ENCODE results near the gene SPACA4. TPM values are rescaled to one million over a fixed set of nuclear protein-coding genes. Genes with fewer than 3 reads are reported as not detected.

The SPACA4 gene
- total and polyA plus RNA-seq, 9 of the 15 experiments (the other 6 are each of a cell fraction or from before 2014, with no cell fraction given), result not detected

DNA sequence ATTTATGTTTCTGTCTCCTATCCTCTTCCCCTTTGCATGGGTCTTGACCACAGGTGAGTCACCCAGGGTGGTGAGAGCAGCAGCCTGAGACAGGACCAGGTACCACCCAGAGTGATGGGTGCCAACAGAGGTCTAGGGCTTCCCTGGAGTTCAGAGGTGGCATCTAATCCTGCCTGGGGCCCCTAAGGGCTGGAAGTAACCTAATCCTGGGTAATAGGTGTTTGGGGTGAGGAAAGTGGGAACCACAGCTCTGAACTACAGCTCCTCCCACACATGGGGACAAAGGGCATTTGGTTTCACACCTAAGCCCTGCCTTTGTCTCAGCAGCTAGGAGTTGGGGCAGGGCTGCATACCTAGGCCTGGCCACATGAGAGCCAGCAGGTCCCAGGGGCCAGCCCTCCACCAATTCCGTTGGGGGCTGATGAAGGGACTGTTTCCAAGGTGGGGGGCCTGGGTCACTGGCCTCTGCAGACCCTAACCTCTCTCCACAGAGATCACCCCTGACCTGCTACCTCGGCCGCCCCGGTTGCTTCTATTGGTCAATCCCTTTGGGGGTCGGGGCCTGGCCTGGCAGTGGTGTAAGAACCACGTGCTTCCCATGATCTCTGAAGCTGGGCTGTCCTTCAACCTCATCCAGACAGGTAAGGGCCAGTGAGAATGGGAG, 20.8 kb downstream of the SPACA4 start (continued):
- TF ChIP-seq, protein P1, sequence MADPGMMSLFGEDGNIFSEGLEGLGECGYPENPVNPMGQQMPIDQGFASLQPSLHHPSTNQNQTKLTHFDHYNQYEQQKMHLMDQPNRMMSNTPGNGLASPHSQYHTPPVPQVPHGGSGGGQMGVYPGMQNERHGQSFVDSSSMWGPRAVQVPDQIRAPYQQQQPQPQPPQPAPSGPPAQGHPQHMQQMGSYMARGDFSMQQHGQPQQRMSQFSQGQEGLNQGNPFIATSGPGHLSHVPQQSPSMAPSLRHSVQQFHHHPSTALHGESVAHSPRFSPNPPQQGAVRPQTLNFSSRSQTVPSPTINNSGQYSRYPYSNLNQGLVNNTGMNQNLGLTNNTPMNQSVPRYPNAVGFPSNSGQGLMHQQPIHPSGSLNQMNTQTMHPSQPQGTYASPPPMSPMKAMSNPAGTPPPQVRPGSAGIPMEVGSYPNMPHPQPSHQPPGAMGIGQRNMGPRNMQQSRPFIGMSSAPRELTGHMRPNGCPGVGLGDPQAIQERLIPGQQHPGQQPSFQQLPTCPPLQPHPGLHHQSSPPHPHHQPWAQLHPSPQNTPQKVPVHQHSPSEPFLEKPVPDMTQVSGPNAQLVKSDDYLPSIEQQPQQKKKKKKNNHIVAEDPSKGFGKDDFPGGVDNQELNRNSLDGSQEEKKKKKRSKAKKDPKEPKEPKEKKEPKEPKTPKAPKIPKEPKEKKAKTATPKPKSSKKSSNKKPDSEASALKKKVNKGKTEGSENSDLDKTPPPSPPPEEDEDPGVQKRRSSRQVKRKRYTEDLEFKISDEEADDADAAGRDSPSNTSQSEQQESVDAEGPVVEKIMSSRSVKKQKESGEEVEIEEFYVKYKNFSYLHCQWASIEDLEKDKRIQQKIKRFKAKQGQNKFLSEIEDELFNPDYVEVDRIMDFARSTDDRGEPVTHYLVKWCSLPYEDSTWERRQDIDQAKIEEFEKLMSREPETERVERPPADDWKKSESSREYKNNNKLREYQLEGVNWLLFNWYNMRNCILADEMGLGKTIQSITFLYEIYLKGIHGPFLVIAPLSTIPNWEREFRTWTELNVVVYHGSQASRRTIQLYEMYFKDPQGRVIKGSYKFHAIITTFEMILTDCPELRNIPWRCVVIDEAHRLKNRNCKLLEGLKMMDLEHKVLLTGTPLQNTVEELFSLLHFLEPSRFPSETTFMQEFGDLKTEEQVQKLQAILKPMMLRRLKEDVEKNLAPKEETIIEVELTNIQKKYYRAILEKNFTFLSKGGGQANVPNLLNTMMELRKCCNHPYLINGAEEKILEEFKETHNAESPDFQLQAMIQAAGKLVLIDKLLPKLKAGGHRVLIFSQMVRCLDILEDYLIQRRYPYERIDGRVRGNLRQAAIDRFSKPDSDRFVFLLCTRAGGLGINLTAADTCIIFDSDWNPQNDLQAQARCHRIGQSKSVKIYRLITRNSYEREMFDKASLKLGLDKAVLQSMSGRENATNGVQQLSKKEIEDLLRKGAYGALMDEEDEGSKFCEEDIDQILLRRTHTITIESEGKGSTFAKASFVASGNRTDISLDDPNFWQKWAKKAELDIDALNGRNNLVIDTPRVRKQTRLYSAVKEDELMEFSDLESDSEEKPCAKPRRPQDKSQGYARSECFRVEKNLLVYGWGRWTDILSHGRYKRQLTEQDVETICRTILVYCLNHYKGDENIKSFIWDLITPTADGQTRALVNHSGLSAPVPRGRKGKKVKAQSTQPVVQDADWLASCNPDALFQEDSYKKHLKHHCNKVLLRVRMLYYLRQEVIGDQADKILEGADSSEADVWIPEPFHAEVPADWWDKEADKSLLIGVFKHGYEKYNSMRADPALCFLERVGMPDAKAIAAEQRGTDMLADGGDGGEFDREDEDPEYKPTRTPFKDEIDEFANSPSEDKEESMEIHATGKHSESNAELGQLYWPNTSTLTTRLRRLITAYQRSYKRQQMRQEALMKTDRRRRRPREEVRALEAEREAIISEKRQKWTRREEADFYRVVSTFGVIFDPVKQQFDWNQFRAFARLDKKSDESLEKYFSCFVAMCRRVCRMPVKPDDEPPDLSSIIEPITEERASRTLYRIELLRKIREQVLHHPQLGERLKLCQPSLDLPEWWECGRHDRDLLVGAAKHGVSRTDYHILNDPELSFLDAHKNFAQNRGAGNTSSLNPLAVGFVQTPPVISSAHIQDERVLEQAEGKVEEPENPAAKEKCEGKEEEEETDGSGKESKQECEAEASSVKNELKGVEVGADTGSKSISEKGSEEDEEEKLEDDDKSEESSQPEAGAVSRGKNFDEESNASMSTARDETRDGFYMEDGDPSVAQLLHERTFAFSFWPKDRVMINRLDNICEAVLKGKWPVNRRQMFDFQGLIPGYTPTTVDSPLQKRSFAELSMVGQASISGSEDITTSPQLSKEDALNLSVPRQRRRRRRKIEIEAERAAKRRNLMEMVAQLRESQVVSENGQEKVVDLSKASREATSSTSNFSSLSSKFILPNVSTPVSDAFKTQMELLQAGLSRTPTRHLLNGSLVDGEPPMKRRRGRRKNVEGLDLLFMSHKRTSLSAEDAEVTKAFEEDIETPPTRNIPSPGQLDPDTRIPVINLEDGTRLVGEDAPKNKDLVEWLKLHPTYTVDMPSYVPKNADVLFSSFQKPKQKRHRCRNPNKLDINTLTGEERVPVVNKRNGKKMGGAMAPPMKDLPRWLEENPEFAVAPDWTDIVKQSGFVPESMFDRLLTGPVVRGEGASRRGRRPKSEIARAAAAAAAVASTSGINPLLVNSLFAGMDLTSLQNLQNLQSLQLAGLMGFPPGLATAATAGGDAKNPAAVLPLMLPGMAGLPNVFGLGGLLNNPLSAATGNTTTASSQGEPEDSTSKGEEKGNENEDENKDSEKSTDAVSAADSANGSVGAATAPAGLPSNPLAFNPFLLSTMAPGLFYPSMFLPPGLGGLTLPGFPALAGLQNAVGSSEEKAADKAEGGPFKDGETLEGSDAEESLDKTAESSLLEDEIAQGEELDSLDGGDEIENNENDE (IDR thresholded peaks at IDR 0.05; ENCODE audit: low read depth, low read length), result no peak
- TF ChIP-seq, protein P2, sequence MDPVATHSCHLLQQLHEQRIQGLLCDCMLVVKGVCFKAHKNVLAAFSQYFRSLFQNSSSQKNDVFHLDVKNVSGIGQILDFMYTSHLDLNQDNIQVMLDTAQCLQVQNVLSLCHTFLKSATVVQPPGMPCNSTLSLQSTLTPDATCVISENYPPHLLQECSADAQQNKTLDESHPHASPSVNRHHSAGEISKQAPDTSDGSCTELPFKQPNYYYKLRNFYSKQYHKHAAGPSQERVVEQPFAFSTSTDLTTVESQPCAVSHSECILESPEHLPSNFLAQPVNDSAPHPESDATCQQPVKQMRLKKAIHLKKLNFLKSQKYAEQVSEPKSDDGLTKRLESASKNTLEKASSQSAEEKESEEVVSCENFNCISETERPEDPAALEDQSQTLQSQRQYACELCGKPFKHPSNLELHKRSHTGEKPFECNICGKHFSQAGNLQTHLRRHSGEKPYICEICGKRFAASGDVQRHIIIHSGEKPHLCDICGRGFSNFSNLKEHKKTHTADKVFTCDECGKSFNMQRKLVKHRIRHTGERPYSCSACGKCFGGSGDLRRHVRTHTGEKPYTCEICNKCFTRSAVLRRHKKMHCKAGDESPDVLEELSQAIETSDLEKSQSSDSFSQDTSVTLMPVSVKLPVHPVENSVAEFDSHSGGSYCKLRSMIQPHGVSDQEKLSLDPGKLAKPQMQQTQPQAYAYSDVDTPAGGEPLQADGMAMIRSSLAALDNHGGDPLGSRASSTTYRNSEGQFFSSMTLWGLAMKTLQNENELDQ (CRISPR knock-in tag; IDR thresholded peaks at IDR 0.05; ENCODE audit: borderline replicate concordance), result no peak
- TF ChIP-seq, protein P3, sequence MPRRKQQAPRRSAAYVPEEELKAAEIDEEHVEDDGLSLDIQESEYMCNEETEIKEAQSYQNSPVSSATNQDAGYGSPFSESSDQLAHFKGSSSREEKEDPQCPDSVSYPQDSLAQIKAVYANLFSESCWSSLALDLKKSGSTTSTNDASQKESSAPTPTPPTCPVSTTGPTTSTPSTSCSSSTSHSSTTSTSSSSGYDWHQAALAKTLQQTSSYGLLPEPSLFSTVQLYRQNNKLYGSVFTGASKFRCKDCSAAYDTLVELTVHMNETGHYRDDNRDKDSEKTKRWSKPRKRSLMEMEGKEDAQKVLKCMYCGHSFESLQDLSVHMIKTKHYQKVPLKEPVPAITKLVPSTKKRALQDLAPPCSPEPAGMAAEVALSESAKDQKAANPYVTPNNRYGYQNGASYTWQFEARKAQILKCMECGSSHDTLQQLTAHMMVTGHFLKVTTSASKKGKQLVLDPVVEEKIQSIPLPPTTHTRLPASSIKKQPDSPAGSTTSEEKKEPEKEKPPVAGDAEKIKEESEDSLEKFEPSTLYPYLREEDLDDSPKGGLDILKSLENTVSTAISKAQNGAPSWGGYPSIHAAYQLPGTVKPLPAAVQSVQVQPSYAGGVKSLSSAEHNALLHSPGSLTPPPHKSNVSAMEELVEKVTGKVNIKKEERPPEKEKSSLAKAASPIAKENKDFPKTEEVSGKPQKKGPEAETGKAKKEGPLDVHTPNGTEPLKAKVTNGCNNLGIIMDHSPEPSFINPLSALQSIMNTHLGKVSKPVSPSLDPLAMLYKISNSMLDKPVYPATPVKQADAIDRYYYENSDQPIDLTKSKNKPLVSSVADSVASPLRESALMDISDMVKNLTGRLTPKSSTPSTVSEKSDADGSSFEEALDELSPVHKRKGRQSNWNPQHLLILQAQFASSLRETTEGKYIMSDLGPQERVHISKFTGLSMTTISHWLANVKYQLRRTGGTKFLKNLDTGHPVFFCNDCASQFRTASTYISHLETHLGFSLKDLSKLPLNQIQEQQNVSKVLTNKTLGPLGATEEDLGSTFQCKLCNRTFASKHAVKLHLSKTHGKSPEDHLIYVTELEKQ (CRISPR knock-in tag; IDR thresholded peaks at IDR 0.05), result no peak
- no peak for TF ChIP-seq SMARCC2 (IDR thresholded peaks at IDR 0.05; ENCODE audit: low read depth)
- no peak for TF ChIP-seq PHF20 (IDR thresholded peaks at IDR 0.05; ENCODE audit: partially characterized antibody)
